Neutrophil (primary cell): ENCODE results near the gene UPF1.

Experiments used
- H3K27ac ChIP-seq: fragments of 200-600 bp; sonication (generic); 2 replicates; pipeline ENCODE4 v1.5.1; 2016; ENCODE audit warnings: mild to moderate bottlenecking, moderate library complexity
- H3K27me3 ChIP-seq: fragments of 200-600 bp; sonication (generic); 2 replicates; pipeline ENCODE4 v1.6.0; 2016; ENCODE audit warnings: mild to moderate bottlenecking
- H3K36me3 ChIP-seq: fragments of 200-600 bp; sonication (generic); 2 replicates; pipeline ENCODE4 v1.5.1; 2017
- H3K4me1 ChIP-seq, 2 experiments: fragments of 200-600 bp in 1 of 2; sonication (generic) in 1 of 2; 1 replicate in 1 of 2; 2 replicates in 1 of 2; pipeline versions ENCODE4 v1.5.1 to v1.6.1; 2013 to 2016; ENCODE audit warnings: low read depth in 1 of 2, low read length in 1 of 2, mild to moderate bottlenecking in 1 of 2, moderate library complexity in 1 of 2; ENCODE audit not compliant: control insufficient read depth in 1 of 2, insufficient read depth in 1 of 2
- H3K4me3 ChIP-seq, 2 experiments: fragments of 200-600 bp in 1 of 2; sonication (generic) in 1 of 2; 1 replicate in 1 of 2; 2 replicates in 1 of 2; pipeline ENCODE4 v1.5.1; 2013 to 2016; ENCODE audit warnings: low read depth in 1 of 2, low read length in 1 of 2, mild to moderate bottlenecking in 1 of 2, moderate library complexity in 1 of 2
- H3K9me3 ChIP-seq: fragments of 200-600 bp; sonication (generic); 2 replicates; pipeline ENCODE4 v1.5.1; 2016
- TF ChIP-seq, protein P1 (sequence below): fragments of 200-600 bp; sonication (generic); IDR thresholded peaks from 2 replicates; pipeline ENCODE4 v1.5.1; 2016; ENCODE audit warnings: antibody characterized with exemption

UPF1 gene

DNA sequence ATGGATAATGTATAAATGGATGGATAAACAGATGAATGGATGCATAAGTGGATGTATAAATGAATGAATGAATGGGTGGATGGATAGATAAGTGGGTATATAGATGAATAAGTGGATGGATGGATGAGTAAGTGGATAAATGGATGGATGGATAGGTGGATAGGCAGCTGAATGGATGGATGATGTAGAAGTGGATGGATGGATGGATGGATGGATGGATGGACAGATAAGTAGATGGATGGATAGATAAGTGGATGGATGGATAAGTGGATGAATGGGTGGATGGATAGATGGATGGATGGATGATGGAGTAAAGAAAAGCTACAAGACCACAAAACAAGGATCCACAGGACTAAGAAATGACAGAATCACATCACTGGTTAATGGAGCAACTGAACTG, 31.7 kb upstream of the UPF1 start:
- no peak overlapping the region for H3K4me3 ChIP-seq
- TF ChIP-seq, protein P1, sequence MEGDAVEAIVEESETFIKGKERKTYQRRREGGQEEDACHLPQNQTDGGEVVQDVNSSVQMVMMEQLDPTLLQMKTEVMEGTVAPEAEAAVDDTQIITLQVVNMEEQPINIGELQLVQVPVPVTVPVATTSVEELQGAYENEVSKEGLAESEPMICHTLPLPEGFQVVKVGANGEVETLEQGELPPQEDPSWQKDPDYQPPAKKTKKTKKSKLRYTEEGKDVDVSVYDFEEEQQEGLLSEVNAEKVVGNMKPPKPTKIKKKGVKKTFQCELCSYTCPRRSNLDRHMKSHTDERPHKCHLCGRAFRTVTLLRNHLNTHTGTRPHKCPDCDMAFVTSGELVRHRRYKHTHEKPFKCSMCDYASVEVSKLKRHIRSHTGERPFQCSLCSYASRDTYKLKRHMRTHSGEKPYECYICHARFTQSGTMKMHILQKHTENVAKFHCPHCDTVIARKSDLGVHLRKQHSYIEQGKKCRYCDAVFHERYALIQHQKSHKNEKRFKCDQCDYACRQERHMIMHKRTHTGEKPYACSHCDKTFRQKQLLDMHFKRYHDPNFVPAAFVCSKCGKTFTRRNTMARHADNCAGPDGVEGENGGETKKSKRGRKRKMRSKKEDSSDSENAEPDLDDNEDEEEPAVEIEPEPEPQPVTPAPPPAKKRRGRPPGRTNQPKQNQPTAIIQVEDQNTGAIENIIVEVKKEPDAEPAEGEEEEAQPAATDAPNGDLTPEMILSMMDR: no peak
- no peaks in the 10 kb centered on the region for H3K9me3 ChIP-seq
- H3K27ac ChIP-seq: no peak overlapping the region
- H3K27me3 ChIP-seq: peaks cover 90% of the 10 kb centered on the region
- H3K36me3 ChIP-seq: no peaks in the 10 kb centered on the region
- no peaks in the 10 kb centered on the region for H3K4me1 ChIP-seq

DNA sequence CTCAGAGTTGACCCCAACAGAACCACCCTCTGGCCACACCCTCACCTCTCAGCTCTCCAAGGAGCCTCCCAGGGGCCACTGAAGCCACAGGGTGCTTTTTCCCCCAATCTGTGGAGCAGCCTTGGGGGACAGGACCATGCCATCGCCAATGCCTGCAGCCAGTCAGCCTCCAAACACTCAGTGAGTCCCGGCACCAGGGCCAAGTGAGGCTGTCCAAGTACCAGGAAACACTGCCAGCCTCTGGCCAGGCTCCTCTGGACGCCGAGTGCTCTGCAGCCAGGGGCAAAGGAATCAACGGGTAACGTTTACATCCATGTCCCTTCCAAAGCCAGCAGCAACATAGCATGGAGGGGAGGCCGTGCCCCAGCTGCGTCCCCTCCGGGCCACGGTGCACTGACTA, 31.1 kb upstream of the UPF1 start:
- Histone ChIP-seq H3K9me3 (no peaks in the 10 kb centered on the region), H3K36me3 (no peaks in the 10 kb centered on the region), H3K27me3 (peaks cover 86% of the 10 kb centered on the region), H3K4me1 (no peaks in the 10 kb centered on the region), H3K4me3 (no peak overlapping the region), H3K27ac (no peak overlapping the region)
- TF ChIP-seq, protein P1: no peak

DNA sequence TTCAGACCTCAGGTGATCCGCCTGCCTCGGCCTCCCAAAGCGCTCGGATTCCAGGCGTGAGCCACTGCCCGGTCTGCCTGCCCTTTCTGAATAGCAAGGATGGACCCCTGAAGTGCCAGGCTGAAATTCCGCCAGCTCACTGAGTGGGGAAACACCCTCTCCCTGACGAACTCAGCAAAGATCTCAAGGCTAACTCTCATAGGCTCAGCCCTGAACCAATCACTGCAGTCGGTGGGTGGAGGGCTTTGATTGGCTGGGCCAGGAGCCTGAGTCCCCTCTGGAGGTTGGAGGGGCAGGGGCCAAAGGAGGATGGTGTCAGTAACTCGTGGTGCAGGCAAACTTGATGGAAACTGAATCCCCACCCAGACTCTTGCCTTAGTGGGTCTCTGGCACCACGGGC, 29.4 kb upstream of the UPF1 start:
- Histone ChIP-seq H3K9me3 (no peaks in the 10 kb centered on the region), H3K36me3 (no peaks in the 10 kb centered on the region), H3K4me1 (no peaks in the 10 kb centered on the region), H3K27me3 (peaks cover 73% of the 10 kb centered on the region), H3K27ac (no peak overlapping the region), H3K4me3 (no peak overlapping the region)
- TF ChIP-seq, protein P1: no peak

DNA sequence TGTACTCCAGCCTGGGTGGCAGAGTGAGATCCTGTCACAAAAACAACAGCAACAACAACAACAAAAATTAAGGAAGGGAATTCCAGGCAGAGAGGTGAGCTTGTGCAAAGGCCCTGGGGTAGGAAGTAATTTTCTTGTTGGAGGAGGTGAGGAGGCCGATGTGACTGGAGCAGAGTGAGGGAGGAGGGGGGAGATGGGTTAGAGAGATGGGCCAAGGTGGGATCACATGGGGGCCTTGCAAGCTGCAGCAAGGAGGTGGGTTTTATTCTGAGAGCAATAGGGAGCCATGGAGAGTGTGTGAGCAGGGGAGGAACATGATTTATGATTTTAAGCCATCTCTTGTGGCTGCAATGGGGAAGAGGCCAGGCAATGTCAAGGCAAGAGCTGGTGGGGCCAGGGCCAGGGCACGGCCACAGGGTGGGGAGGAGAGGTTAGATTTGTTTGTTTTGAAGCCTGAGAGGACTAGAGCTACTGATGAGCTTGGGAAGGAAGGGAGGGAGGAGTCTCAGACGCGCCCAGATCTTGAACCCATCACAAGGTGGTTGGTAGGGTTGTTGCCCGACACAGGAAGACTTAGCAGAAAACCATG, 28.1 kb upstream of the UPF1 start:
- Histone ChIP-seq H3K27ac (no peak overlapping the region), H3K36me3 (no peaks in the 10 kb centered on the region), H3K4me1 (no peaks in the 10 kb centered on the region), H3K27me3 (peaks cover 71% of the 10 kb centered on the region), H3K4me3 (no peak overlapping the region), H3K9me3 (no peaks in the 10 kb centered on the region)
- TF ChIP-seq, protein P1: no peak

DNA sequence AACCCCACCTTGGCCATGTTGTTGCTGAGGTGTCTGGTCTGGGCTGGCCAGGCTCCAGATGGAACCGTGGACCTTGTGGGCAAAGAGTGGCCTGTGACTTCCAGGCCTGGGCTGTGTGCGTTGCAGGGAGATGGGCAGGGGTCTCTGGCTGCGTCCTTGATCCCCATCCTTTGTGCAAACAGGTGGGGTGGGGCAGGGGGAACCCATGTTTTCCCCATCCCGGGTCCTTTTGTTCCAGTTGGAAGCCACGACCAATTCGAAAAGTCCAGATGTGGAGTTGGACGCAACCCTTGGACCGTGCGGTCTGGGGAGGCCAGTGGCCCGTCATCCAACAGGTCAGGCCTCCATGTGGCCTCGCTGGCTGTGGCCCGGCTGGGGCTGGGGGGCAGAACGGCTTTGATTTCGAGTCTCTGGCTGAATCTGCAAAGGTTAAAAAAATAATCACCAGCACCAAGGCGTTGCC, 27.6 kb upstream of the UPF1 start:
- Histone ChIP-seq H3K4me1 (no peaks in the 10 kb centered on the region), H3K9me3 (no peaks in the 10 kb centered on the region), H3K27ac (no peak overlapping the region), H3K36me3 (no peaks in the 10 kb centered on the region), H3K27me3 (peaks cover 71% of the 10 kb centered on the region), H3K4me3 (no peak overlapping the region)
- TF ChIP-seq, protein P1: no peak
